K562 (cell line): ENCODE results near the gene STXBP5L. TPM values are rescaled to one million over a fixed set of nuclear protein-coding genes. Genes with fewer than 3 reads are reported as not detected.

ENCODE experiments used
- ATAC-seq: fragments of 200-7000 bp; cut with Tn5 transposase; 3 replicates; pipeline ENCODE4 v1.9.1; 2020; ENCODE audit warnings: moderate library complexity
- BruUV-seq: library from RNA; stranded (reverse); fragments of 400-500 nt; replicated peaks from 2 replicates; lab custom pipeline; 2021; lab: Mats Ljungman, UMichigan
- CTCF ChIA-PET: fragments of 300-600 bp; formaldehyde crosslinking; extraction: SDS; loops from one replicate; lab custom pipeline; 2021; ENCODE audit warnings: low intra/inter-chr PET ratio; lab: Yijun Ruan, JAX
- POLR2A ChIA-PET: fragments of 300-600, 350-650 bp; sonication (Branson Sonifier 250); formaldehyde crosslinking; extraction: SDS; loops from one replicate; lab custom pipeline; 2021; ENCODE audit warnings: antibody characterized with exemption, inconsistent platforms; lab: Yijun Ruan, JAX
- DNase-seq, 4 experiments: peaks; one replicate each; pipeline versions ENCODE4 v3.0.0 to v3.0.0-alpha.2; 2011 to 2018; ENCODE audit warnings: low spot score in 3 of 4, mixed read lengths in 3 of 4; ENCODE audit errors: extremely low read depth in 1 of 4
- FAIRE-seq: peaks from 2 replicates; lab custom pipeline; 2011; peaks lifted over from hg19 to GRCh38; lab: Jason Lieb, UNC
- H2AFZ ChIP-seq: 2 replicates; pipeline ENCODE4 v1.6.0; 2011; ENCODE audit warnings: low read depth, low read length, control low read depth, inconsistent platforms
- H3K27ac ChIP-seq: fragments of 200-600 bp; 3 replicates; pipeline ENCODE4 v1.8.0; 2011; ENCODE audit warnings: low read depth, mild to moderate bottlenecking, control low read depth, inconsistent platforms, low read length, moderate library complexity, mixed read lengths; ENCODE audit errors: extremely low read depth
- H3K27me3 ChIP-seq, 2 experiments: fragments of 300-600 bp in 1 of 2; 2 replicates in 1 of 2; 3 replicates in 1 of 2; pipeline versions ENCODE4 v1.6.0 to v1.8.0; 2011; ENCODE audit warnings: inconsistent platforms in 2 of 2, low read length in 2 of 2, mild to moderate bottlenecking in 1 of 2, mixed read lengths in 1 of 2, moderate library complexity in 1 of 2; ENCODE audit not compliant: control insufficient read depth in 2 of 2, insufficient read depth in 2 of 2
- H3K36me3 ChIP-seq: fragments of 300-600 bp; 3 replicates; pipeline ENCODE4 v1.8.0; 2011; ENCODE audit warnings: mild to moderate bottlenecking, low read length, inconsistent platforms; ENCODE audit not compliant: control insufficient read depth, insufficient read depth
- H3K4me1 ChIP-seq, 2 experiments: fragments of 200-600 bp in 1 of 2; replicated peaks in 1 of 2; 2 replicates in 1 of 2; 3 replicates in 1 of 2; pipeline versions ENCODE4 v1.5.1 to v1.8.0; 2011; ENCODE audit warnings: inconsistent platforms in 2 of 2, low read length in 2 of 2, mild to moderate bottlenecking in 1 of 2, mixed read lengths in 1 of 2, moderate library complexity in 1 of 2; ENCODE audit not compliant: control insufficient read depth in 2 of 2, insufficient read depth in 2 of 2
- H3K4me2 ChIP-seq: 2 replicates; pipeline ENCODE4 v1.6.1; 2011; ENCODE audit warnings: low read length, control low read depth, inconsistent platforms, mixed read lengths; ENCODE audit not compliant: insufficient read depth
- H3K4me3 ChIP-seq: fragments of 200-600 bp; sonication (generic), shearing (Covaris generic); 2 replicates; pipeline ENCODE4 v1.5.1; 2016; ENCODE audit warnings: control low read depth, inconsistent platforms
- H3K79me2 ChIP-seq: fragments of 200-600 bp; 3 replicates; pipeline ENCODE4 v1.8.0; 2011; ENCODE audit warnings: low read length, inconsistent platforms; ENCODE audit not compliant: control insufficient read depth, insufficient read depth
- H3K9ac ChIP-seq, 2 experiments: 2 replicates each; pipeline versions ENCODE4 v1.6.0 to v1.6.1; 2011; ENCODE audit warnings: low read depth in 2 of 2, low read length in 2 of 2, control low read depth in 1 of 2, inconsistent platforms in 1 of 2, mild to moderate bottlenecking in 1 of 2, mixed read lengths in 1 of 2; ENCODE audit not compliant: insufficient read depth in 1 of 2
- H3K9me1 ChIP-seq: one replicate; pipeline ENCODE4 v1.6.0; 2011; ENCODE audit warnings: inconsistent platforms, mild to moderate bottlenecking, low read length, moderate library complexity; ENCODE audit not compliant: control insufficient read depth, insufficient read depth
- H3K9me3 ChIP-seq: replicated peaks from 2 replicates; pipeline ENCODE4 v1.5.1; 2011; ENCODE audit warnings: low read depth, low read length, inconsistent platforms; ENCODE audit not compliant: control insufficient read depth, insufficient read depth
- H4K20me1 ChIP-seq: replicated peaks from 2 replicates; pipeline ENCODE4 v1.6.1; 2011; ENCODE audit warnings: low read length, inconsistent platforms, mixed read lengths; ENCODE audit not compliant: control insufficient read depth, insufficient read depth
- FOXP1 ChIP-seq: sonication (generic); formaldehyde crosslinking; IDR thresholded peaks from 2 replicates; pipeline ENCODE4 v1.8.0; 2022; ENCODE audit warnings: mild to moderate bottlenecking, missing genetic modification reagents
- IFI16 ChIP-seq: fragments of 250-450 bp; sonication (Bioruptor Pico); IDR thresholded peaks from 2 replicates; pipeline ENCODE4 v2.1.2; 2022; ENCODE audit warnings: mild to moderate bottlenecking, inconsistent platforms
- LEF1 ChIP-seq: fragments of 450-650 bp; IDR thresholded peaks from 2 replicates; pipeline ENCODE4 v1.6.1; 2016; ENCODE audit warnings: mild to moderate bottlenecking
- MBD2 ChIP-seq: sonication (generic); IDR thresholded peaks from 2 replicates; pipeline ENCODE4 v1.6.1; 2016; ENCODE audit warnings: low read depth, borderline replicate concordance
- MYNN ChIP-seq, 2 experiments: sonication (generic); formaldehyde crosslinking in 1 of 2; IDR thresholded peaks; 2 replicates each; pipeline versions ENCODE4 v1.5.0 to v1.6.1; 2016 to 2020; ENCODE audit warnings: antibody characterized with exemption in 1 of 2, missing genetic modification reagents in 1 of 2
- ZNF12 ChIP-seq: sonication (generic); formaldehyde crosslinking; IDR thresholded peaks from 2 replicates; pipeline ENCODE4 v1.4.0; 2020; ENCODE audit warnings: mild to moderate bottlenecking, missing genetic modification reagents
- WGBS: fragments of 100-300 bp; shearing (Covaris generic); methylation state at CpG from one replicate; pipeline ENCODE4 v1.1.6; 2016; ENCODE audit warnings: low coverage, mixed read lengths; ENCODE audit not compliant: insufficient coverage; ENCODE audit errors: missing lambda C conversion rate; 5-methylcytosine and 5-hydroxymethylcytosine counted together
- in situ Hi-C: fragments of 300-500 bp; cut with MboI; formaldehyde crosslinking; loops from 4 replicates; pipeline ENCODE4 v1.15.0; 2018; ENCODE audit warnings: inconsistent platforms, mixed read lengths
- intact Hi-C: fragments of 100-400 bp; cut with micrococcal nuclease; formaldehyde crosslinking; loops from 2 replicates; pipeline ENCODE4 v1.14.2; 2022
- polyA plus RNA-seq, 8 experiments: library from polyadenylated mRNA; depleted of rRNA in 4 of 8; stranded (reverse) in 5 of 8; unstranded in 3 of 8; fragments of >200 nt; fragmentation: Nextera tagmentation in 2 of 8; fragmentation: Illumina TruSeq in 1 of 8; extraction: Ambion mirVana in 2 of 8; extraction: Trizol in 1 of 8; gene quantifications; 2 replicates each; pipeline versions ENCODE4 v1.2.1 to v1.2.3, GENCODE V29; 2011 to 2014; ENCODE audit warnings: inconsistent platforms in 1 of 8, missing spikeins in 1 of 8
- total RNA-seq, 7 experiments: library from RNA; depleted of rRNA in 6 of 7; stranded (reverse); fragments of >200 nt in 6 of 7; fragmentation: Illumina TruSeq in 2 of 7; extraction: Trizol in 2 of 7; gene quantifications; 2 replicates each; pipeline versions ENCODE4 v1.2.1 to v1.2.3, GENCODE V29; 2011 to 2021; ENCODE audit warnings: low replicate concordance in 1 of 7
- TF ChIP-seq, protein P1 (sequence below): fragments of 250-450 bp; sonication (Bioruptor Pico); IDR thresholded peaks from 2 replicates; pipeline ENCODE4 v1.4.0; 2020

STXBP5L gene
- total and polyA plus RNA-seq, 9 of the 15 experiments (the other 6 are each of a cell fraction or from before 2014, with no cell fraction given): 0.03 to 0.04 (median 0.03) TPM; not detected in 6

DNA sequence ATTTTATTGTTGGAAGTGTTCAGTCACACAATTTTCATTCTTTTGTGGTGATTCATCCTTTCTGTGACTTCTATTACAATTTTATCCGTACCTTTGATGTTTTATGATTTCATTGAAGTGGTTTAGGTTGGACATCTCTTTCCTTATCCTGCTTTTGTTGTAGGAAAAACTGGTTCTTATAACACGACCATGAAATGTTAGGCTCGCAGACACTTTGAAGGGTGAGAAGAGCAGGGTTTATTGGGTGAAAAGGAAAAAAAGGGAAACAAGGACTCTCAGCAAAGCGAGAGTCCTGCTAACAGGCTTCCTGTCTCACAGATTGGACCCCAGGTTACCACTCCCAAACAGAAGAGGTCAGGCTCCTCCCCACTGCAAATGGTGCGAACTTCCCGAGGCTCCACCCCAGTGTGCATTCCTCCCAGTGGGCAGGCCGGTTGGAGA, 257.4 kb downstream of the STXBP5L start:
- H3K9ac ChIP-seq: no peak overlapping the region
- H3K4me1 ChIP-seq: no peaks in the 10 kb centered on the region
- no TSS peak for BruUV-seq
- H3K36me3 ChIP-seq: no peaks in the 10 kb centered on the region
- POLR2A ChIA-PET: no interaction called here
- WGBS: 11% methylated on average over 6 of the region's 7 CpGs
- no peaks in the 10 kb centered on the region for H3K27me3 ChIP-seq
- no peaks in the 10 kb centered on the region for H3K79me2 ChIP-seq
- in situ Hi-C loops: no loop called here
- DNase-seq (peak in 2 of 4 experiments; percentile 5 to 41), FAIRE-seq (no peak), ATAC-seq (peak; percentile 88)
- peak overlapping the region; percentile 50; the same call in 1 of the 2 replicates for H2AFZ ChIP-seq
- no peak overlapping the region for H3K27ac ChIP-seq
- H3K9me3 ChIP-seq: no peaks in the 10 kb centered on the region
- CTCF ChIA-PET: no interaction called here
- no peak overlapping the region for H3K4me3 ChIP-seq
- no peak for TF ChIP-seq IFI16 (CRISPR knock-in tag)
- TF ChIP-seq ZNF12 (CRISPR knock-in tag): no peak
- TF ChIP-seq LEF1: no peak
- no peak for TF ChIP-seq MBD2
- TF ChIP-seq, protein P1, sequence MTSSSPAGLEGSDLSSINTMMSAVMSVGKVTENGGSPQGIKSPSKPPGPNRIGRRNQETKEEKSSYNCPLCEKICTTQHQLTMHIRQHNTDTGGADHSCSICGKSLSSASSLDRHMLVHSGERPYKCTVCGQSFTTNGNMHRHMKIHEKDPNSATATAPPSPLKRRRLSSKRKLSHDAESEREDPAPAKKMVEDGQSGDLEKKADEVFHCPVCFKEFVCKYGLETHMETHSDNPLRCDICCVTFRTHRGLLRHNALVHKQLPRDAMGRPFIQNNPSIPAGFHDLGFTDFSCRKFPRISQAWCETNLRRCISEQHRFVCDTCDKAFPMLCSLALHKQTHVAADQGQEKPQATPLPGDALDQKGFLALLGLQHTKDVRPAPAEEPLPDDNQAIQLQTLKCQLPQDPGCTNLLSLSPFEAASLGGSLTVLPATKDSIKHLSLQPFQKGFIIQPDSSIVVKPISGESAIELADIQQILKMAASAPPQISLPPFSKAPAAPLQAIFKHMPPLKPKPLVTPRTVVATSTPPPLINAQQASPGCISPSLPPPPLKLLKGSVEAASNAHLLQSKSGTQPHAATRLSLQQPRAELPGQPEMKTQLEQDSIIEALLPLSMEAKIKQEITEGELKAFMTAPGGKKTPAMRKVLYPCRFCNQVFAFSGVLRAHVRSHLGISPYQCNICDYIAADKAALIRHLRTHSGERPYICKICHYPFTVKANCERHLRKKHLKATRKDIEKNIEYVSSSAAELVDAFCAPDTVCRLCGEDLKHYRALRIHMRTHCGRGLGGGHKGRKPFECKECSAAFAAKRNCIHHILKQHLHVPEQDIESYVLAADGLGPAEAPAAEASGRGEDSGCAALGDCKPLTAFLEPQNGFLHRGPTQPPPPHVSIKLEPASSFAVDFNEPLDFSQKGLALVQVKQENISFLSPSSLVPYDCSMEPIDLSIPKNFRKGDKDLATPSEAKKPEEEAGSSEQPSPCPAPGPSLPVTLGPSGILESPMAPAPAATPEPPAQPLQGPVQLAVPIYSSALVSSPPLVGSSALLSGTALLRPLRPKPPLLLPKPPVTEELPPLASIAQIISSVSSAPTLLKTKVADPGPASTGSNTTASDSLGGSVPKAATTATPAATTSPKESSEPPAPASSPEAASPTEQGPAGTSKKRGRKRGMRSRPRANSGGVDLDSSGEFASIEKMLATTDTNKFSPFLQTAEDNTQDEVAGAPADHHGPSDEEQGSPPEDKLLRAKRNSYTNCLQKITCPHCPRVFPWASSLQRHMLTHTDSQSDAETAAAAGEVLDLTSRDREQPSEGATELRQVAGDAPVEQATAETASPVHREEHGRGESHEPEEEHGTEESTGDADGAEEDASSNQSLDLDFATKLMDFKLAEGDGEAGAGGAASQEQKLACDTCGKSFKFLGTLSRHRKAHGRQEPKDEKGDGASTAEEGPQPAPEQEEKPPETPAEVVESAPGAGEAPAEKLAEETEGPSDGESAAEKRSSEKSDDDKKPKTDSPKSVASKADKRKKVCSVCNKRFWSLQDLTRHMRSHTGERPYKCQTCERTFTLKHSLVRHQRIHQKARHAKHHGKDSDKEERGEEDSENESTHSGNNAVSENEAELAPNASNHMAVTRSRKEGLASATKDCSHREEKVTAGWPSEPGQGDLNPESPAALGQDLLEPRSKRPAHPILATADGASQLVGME (CRISPR knock-in tag): no peak
- no peak for TF ChIP-seq FOXP1
- no peak for TF ChIP-seq MYNN (IDR thresholded peaks at IDR 0.05)
- no peak for TF ChIP-seq MYNN (CRISPR knock-in tag; IDR thresholded peaks at IDR 0.05)
- no peak overlapping the region for H3K4me2 ChIP-seq
- H4K20me1 ChIP-seq: no peaks in the 10 kb centered on the region
- intact Hi-C loops: no loop called here
- H3K9me1 ChIP-seq: no peaks in the 10 kb centered on the region
